GM21367 (cell line): ENCODE results near the gene CDON.

Source experiments
- ATAC-seq: cut with Tn5 transposase; IDR thresholded peaks from one replicate; pipeline ENCODE4 v1.9.1; 2021; ENCODE audit not compliant: unreplicated experiment

The CDON gene

DNA sequence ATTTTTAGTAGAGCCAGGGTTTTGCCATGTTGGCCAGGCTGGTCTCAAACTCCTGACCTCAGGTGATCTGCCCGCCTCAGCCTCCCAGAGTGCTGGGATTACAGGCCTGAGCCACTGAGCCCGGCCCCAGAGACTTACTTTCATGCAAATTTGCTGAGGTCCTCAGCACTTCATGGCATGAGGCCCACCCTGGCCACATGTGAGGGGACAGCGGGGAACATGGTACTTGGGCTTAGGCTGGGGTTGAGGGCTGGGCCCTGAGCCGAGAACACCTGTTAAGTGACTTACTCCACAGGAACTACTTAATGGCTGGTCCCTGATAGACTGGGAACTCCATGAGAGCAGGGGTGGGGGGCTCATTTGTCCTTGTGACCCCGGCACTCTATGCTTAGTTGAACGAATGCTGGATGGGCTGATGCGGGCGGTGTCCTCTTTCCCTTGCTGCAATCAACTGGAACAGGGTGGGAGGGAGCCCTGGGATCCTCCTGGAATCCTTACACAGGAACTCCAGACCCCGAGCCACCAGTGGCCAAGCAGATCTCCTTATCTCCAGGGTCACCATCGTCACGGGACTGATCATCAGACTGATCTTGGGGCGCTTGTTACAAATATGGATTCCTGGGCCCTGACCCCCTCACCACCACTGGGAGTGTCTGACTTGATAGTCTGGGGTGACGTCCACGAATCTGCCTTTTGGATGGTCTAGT, 115.8 kb downstream of the CDON start:
- ATAC-seq, result no peak

GRCh38 chr11:125945797-125946520, 116.7 kb downstream of the CDON start, which contains the start of gene VSIG10L2:
Gene VSIG10L2, plus strand, starts transcription at chr11:125946044. Its CDS starts 12 bp downstream, at chr11:125946056.
- no peak for ATAC-seq

DNA sequence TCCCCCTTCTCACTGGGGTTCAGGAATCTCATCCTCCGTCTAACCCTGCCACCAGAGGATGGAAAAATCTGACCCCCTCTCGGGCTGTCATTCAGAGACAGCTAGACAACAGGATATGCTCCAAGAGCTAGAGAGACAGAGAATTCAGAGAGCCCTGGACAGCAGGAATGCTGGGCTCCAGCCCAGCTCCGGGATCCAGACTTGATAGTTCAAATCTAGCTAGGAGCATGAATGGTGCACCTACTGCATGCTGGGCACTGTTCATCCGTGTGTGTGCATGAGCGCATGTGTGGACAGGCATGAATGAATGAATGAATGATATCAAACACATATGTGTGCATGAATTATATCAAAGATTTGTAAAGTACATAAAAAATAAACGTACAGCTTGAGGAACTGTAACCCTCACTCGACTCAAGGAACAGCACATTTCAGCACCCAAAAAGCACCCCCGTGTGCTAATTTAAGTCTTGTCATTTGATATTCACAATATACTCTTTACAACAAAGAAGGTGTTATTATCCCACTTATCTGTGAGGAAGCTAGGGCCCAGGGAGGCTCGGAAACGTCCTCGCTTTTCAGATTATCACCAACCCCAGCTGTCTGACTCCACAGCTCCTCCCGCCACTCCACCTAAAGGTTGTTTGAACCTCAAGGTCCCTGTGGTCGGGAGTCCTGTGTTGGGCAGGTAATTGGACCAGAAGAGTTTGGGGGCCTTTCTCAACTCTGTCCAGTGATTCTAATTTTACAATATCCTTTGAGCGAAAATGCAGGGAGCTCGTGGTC, 117.5 kb downstream of the CDON start:
- ATAC-seq, result no peak

- ATAC-seq, result no peak
Measured at GRCh38 chr11:125944350-125945010, 118.2 kb downstream of the CDON start.

DNA sequence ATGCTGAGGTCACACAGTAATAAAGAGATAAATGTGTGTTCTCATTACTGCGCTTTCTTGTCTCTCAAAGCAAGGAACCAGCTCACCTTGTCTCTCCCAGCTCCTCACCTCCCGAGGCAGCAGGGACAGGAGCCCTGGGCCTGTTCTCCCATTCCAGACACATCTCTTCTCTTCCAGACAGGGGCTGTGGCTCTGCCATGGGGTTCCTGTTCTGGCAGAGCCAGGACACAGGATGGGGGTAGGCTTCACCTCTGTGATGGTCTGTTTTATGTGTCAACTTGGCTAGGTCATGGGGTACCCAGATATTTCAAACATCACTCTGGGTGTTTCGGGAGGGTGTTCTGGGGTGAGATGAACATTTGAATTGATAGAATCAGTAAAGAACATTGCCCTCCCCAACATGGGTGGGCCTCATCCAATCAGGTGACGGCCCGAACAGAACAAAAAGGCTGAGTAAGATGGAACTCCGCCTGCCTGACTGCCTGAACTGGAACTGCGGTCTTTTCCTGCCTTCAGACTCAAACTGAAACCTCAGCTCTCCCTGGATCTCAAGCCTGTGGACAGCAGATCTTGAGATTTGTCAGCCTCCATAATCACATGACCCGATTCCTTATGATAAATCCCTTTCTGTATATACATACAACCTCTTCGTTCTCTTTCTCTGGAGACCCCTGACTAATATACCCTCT, 118.9 kb downstream of the CDON start:
- no peak for ATAC-seq

DNA sequence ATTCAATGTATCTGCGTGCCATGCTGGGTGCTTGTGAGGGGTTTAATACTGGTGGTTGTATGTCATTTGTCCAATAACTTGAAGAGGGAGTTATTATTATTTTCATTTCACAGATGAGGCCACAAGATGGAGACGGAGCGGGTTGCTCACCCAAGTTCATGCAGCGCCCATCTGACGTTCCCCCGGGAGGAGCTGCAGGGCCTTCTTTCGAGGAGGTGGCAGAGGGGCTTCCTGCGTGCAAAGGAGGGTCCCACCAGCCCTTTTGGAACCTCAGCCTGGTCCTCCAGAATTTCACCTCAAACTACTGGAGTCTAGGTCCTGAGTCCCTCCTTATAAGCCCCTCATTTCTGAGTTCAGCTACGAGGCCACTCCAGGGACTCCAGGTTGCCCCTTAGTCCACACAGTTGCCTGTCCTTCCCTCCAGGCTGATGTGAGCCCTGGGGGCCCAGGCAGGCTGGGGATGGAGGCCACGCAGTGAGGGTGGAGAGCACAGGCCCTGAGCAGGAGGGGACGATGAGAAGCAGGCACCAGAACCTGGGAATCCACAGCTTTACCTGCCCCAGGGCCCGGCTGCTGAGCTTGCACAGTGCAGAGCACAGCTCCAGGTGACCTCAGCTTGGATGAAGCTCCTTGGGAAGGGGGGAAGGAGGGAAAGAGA, 119.8 kb downstream of the CDON start:
- no peak for ATAC-seq

DNA sequence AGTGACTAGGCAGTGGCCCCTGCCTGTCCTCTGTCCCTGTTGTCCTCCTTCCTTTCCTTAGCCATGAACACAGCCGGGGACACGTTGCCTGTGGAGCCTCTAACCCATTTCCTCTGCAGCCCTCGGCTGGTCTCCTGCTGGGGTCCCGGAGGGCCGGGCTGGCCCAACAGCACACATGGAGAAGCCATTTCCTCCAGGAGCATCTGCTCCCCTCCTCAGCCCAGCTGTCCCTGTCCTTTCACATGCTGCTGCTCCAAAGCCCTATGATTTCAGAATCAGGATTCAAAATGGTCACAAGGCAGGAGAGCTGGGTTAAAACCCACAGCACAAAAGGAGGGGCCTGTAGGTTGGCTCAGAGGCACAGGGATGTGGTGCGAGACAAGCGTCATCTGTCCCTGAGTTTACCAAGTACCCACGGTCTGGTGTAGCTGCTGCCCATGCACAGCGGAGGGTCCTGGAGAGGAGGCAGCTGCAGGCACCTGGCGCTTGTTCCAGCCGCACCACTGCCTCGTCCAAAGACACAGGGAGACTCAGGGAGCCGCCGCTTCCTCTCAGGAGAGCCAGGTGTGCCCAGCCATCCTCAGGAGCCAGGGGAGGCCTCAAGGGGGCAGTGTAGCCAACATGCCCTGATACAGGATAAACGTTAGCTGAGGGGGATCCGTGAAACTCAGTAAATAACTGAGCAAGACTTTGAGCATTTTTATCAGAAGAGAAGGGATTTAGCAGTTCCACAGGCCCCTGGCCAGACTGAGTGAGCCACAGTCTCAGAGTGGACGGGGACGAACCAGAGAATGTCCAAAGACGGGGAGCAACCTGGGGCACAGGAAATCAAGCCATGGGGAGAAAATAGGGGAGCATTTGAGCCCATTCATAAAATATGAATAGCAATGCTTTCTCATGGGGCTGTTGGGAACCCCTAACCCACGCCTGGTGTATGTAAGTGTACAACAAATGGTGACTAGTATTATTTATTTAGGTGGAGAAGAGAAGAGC, 120.8 kb downstream of the CDON start:
- peak; percentile 68 for ATAC-seq

GRCh38 chr11:125941267-125941618, 121.4 kb downstream of the CDON start:
- ATAC-seq, result no peak

- no peak for ATAC-seq
Measured at GRCh38 chr11:125940145-125940544, 122.5 kb downstream of the CDON start.

DNA sequence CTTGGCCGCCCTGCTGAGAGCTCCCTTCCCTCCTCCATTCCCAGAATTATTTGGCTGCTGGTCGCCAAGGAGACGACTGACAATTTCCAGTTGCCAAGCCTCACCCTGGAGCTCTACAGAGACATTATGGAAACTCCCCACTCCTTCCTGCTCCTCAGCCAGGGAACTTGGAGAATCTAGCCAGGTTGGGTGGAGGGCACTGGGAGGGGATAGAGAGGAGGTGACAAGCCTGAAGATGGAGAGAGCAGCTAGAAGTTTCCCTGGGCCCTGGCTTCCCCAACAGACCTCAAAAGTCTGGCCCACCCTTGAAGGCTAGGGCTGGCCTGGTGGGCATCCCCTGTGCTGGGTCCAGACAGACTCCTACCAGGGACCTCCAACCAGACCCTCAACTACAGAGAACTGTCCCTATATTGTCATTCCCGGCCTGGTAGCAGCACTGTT, 123.6 kb downstream of the CDON start:
- no peak for ATAC-seq

- ATAC-seq, result no peak
Measured at GRCh38 chr11:125938418-125938817, 124.2 kb downstream of the CDON start.

- no peak for ATAC-seq
Measured at GRCh38 chr11:125935618-125936199, 127.0 kb downstream of the CDON start.

DNA sequence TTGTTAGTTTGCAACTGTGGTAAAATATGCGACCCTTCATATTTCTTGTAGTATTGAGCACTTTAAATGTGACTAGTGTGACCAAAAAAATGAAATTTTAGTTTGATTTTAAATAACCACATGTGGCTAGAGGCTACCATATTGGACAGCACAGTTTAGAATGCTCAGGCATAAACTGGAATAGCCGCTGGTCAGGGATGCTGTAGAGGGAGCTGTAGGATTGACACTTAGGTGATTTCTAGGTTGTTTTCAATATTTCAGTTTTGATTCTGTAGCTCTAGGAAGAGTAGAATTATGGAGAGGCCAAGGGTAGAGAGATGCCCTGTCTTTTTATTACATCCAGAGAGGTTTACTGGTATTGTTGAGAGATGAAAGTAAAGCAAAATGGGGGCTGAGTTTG, 127.6 kb downstream of the CDON start:
- no peak for ATAC-seq

DNA sequence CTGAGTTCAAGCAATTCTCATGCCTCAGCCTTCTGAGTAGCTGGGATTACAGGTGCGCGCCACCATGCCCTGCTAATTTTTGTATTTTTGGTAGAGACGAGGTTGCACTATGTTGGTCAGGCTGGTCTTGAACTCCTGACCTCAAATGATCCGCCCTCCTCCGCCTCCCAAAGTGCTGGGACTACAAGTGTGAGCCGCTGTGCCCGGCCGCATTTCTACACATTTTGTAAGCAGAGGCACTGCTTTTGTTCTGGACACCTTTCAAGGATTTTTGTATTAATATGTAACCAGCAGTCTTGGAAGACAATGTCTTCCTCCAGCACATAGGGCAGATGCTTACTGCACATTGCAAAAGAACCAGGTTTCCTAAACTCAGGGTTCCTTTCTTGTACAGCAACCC, 128.2 kb downstream of the CDON start:
- ATAC-seq, result no peak

DNA sequence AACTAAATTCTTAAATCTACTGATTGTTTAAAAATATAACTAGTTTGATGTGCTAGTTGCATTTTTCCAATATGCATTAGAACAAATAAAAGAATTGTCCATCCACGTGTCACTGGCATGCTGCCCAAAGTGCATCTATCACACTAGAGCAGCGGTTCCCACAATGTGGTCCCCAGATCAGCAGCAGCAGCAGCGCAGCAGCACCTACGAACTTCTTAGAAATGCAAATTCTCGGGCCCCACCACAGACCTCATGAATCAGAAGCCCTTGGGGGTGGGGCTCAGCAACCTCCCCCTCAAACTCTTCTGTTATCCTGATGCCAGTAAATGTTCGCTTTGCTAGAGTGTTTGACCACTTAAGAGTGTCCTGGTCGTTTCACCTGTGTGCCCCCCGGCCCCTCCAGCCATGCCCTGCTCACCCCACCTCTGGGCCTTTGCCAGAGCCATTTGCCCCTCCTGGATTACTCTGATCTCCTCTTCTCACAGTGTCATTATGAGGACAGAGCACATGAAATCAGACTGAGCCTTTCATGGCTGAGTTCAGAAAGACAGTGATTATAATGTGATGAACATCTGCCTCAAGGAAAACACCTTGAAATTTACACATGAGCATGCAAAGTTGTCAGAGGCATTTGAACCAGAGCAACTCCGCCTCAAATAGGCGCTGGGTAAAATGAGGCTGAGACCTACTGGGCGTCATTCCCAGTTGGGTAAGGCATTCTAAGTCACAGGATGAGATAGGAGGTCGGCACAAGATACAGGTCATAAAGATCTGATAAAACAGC, 129.4 kb downstream of the CDON start:
- no peak for ATAC-seq

- no peak for ATAC-seq
Measured at GRCh38 chr11:125932301-125932700, 130.4 kb downstream of the CDON start.

GRCh38 chr11:125931668-125932067, 131.0 kb downstream of the CDON start:
- ATAC-seq, result no peak

DNA sequence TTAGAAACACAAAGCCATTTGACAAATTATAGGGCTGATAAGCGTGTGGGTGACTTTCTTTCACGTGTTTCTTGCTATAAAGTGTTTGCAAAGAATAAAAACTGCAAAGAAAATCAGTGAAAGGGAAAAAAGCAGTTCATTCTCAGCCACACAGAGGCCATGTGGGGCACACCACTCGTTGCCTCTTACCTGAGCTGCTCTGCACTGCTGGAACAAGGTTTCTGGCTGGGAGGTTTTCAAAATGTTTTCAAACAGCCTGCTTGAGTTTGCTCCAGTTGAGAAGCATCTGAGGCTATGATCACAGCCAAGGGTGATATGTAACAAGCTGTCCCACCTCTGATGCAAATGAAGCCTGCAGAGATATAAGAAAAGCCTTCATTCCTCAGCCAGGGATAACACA, 131.6 kb downstream of the CDON start:
- no peak for ATAC-seq
